Measurements from ENCODE around the gene POLR2M. TPM values are rescaled to one million over a fixed set of nuclear protein-coding genes. Genes with fewer than 3 reads are reported as not detected.

The POLR2M gene
- total RNA-seq, 1 experiment from 2014 or later = 86.2 TPM

DNA sequence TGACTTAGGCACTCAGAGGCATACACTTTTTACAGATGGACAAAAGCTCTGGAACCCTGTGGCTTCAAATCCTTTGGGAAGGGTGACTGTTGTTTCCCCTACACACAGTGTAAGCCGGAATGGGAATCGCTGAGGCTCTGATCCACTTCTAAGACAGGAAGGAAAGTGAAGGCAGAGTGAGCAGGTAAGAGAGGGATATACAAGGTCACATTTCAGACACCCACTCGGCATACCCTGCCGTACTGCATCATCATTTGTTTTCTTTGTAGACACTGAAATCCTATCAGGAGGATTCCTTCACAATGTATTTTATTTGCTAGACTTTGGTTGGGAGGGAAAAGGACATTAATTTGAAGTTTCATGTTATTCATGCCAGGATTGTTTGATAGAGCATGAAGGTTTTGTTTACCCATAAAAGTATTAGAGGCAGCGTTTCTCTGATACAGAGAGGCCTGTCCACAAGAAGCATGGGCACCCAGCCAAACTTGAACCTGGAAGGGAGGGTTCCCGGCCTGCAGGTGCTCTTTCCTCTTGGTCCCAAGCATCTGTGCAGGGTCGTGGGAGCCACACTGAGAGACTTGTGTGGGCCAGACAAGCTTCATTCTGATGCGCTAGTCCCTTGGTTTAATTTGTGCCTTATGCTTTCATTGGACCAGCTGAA lies 21.9 kb upstream of the POLR2M start:
- ATAC-seq (no peak), DNase-seq (ENCODE audit: low read depth, low spot score) (no peak)
- no peak overlapping the region for H3K27ac ChIP-seq (ENCODE audit: low read depth, low read length)
- no peaks in the 10 kb centered on the region for H3K79me2 ChIP-seq (ENCODE audit: insufficient read depth, low read length)
- POLR2A ChIA-PET = no interaction called here
- no peak for TF ChIP-seq POLR2A (IDR thresholded peaks at IDR 0.05; ENCODE audit: borderline replicate concordance, extremely low read depth, insufficient read depth, insufficient read length)
- TF ChIP-seq RAD21 (IDR thresholded peaks at IDR 0.05; ENCODE audit: low read depth) = no peak
- TF ChIP-seq, protein P1, sequence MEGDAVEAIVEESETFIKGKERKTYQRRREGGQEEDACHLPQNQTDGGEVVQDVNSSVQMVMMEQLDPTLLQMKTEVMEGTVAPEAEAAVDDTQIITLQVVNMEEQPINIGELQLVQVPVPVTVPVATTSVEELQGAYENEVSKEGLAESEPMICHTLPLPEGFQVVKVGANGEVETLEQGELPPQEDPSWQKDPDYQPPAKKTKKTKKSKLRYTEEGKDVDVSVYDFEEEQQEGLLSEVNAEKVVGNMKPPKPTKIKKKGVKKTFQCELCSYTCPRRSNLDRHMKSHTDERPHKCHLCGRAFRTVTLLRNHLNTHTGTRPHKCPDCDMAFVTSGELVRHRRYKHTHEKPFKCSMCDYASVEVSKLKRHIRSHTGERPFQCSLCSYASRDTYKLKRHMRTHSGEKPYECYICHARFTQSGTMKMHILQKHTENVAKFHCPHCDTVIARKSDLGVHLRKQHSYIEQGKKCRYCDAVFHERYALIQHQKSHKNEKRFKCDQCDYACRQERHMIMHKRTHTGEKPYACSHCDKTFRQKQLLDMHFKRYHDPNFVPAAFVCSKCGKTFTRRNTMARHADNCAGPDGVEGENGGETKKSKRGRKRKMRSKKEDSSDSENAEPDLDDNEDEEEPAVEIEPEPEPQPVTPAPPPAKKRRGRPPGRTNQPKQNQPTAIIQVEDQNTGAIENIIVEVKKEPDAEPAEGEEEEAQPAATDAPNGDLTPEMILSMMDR (IDR thresholded peaks at IDR 0.05 in 2 of 3, conservative IDR thresholded peaks at IDR 0.05 in 1 of 3; ENCODE audit: borderline replicate concordance in 1 of 3, insufficient read depth in 1 of 3, low read depth in 2 of 3, low read length in 2 of 3) = no peak
- TF ChIP-seq, protein P2, sequence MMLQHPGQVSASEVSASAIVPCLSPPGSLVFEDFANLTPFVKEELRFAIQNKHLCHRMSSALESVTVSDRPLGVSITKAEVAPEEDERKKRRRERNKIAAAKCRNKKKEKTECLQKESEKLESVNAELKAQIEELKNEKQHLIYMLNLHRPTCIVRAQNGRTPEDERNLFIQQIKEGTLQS (IDR thresholded peaks at IDR 0.05) = no peak
- TF ChIP-seq ZNF274 (IDR thresholded peaks at IDR 0.05; ENCODE audit: low read depth, low read length) = no peak
- TF ChIP-seq TCF7L2 (IDR thresholded peaks at IDR 0.05; ENCODE audit: borderline replicate concordance, extremely low read depth, insufficient read depth, insufficient read length) = no peak
- H3K9me3 ChIP-seq (ENCODE audit: control insufficient read depth in 1 of 2, insufficient read depth in 1 of 2, low read depth in 1 of 2, low read length in 2 of 2) = no peaks in the 10 kb centered on the region
- H3K36me3 ChIP-seq (ENCODE audit: control insufficient read depth in 1 of 2, insufficient read depth in 2 of 2, low read length in 2 of 2) = no peaks in the 10 kb centered on the region
- H3K9me2 ChIP-seq (ENCODE audit: insufficient read depth) = no peaks in the 10 kb centered on the region
- CTCF ChIA-PET = no interaction called here
- peaks cover 0 to 8% of the 10 kb centered on the region in 2 experiments; a peak in 1 of 4 replicates for H3K4me1 ChIP-seq (ENCODE audit: control insufficient read depth in 1 of 2, insufficient read depth in 2 of 2, low read length in 2 of 2)
- RAD21 ChIA-PET (ENCODE audit: low non-redundant PET in 1 of 2, low total read pairs in 2 of 2, uncharacterized antibody in 2 of 2, unreplicated experiment in 2 of 2) = no interaction called here
- no peak overlapping the region for H3K4me2 ChIP-seq (ENCODE audit: low read length)
- H3K9ac ChIP-seq (ENCODE audit: low read length) = no peak overlapping the region
- intact Hi-C loops (cut with micrococcal nuclease) = no loop called here
- H3K4me3 ChIP-seq (replicated peaks in 1 of 2; ENCODE audit: low read depth in 1 of 2, low read length in 2 of 2) = no peak overlapping the region
- no peaks in the 10 kb centered on the region for H3K27me3 ChIP-seq (ENCODE audit: insufficient read depth, low read length)
- BruUV-seq (replicated peaks) = no TSS peak
- H2AFZ ChIP-seq (ENCODE audit: low read depth, low read length, poor library complexity, severe bottlenecking) = no peak overlapping the region
- no peaks in the 10 kb centered on the region for H4K20me1 ChIP-seq (ENCODE audit: insufficient read depth)

Data from HCT116 (cell line).